OCI-LY7 (cell line): ENCODE results near the gene CALN1. TPM values are rescaled to one million over a fixed set of nuclear protein-coding genes. Genes with fewer than 3 reads are reported as not detected.

Source experiments
- BruUV-seq: library from RNA; stranded (reverse); fragments of 400-500 nt; replicated peaks from 2 replicates; lab custom pipeline; 2021; lab: Mats Ljungman, UMichigan
- CTCF ChIA-PET: fragments of 300-600 bp; sonication (Branson Sonifier 250); formaldehyde crosslinking; loops from one replicate; lab custom pipeline; 2022; ENCODE audit warnings: antibody characterized with exemption; ENCODE audit not compliant: unreplicated experiment; lab: Charles Lee
- POLR2A ChIA-PET: fragments of 300-600 bp; sonication (Branson Sonifier 250); formaldehyde crosslinking; loops from one replicate; lab custom pipeline; 2022; ENCODE audit warnings: antibody characterized with exemption; lab: Charles Lee
- DNase-seq: peaks from one replicate; pipeline ENCODE4 v3.0.0-alpha.2; 2015; ENCODE audit warnings: low spot score
- H2AFZ ChIP-seq: fragments of 200-600 bp; sonication (generic), shearing (Covaris generic); 2 replicates; pipeline ENCODE4 v1.6.1; 2014; ENCODE audit warnings: mild to moderate bottlenecking, antibody characterized with exemption, low read length, moderate library complexity
- H3K27ac ChIP-seq: fragments of 200-600 bp; sonication (generic); 2 replicates; pipeline ENCODE4 v1.5.1; 2014; ENCODE audit warnings: mixed run types, low read depth, mild to moderate bottlenecking, moderate library complexity, low read length, inconsistent platforms; ENCODE audit not compliant: poor library complexity, severe bottlenecking
- H3K36me3 ChIP-seq: fragments of 200-600 bp; sonication (generic); 2 replicates; pipeline ENCODE4 v1.6.1; 2014; ENCODE audit warnings: mild to moderate bottlenecking, antibody characterized with exemption, low read length, moderate library complexity, mixed read lengths; ENCODE audit not compliant: insufficient read depth
- H3K4me1 ChIP-seq: fragments of 200-600 bp; sonication (generic); 2 replicates; pipeline ENCODE4 v1.5.1; 2014; ENCODE audit warnings: mild to moderate bottlenecking, low read length; ENCODE audit not compliant: insufficient read depth, poor library complexity, severe bottlenecking
- H3K4me2 ChIP-seq: fragments of 200-600 bp; sonication (generic); 2 replicates; pipeline ENCODE4 v1.6.1; 2014; ENCODE audit warnings: mild to moderate bottlenecking, low read length
- H3K4me3 ChIP-seq: fragments of 200-600 bp; sonication (generic); 2 replicates; pipeline ENCODE4 v1.5.1; 2014; ENCODE audit warnings: mild to moderate bottlenecking, low read depth, low read length; ENCODE audit not compliant: poor library complexity, severe bottlenecking
- H3K79me2 ChIP-seq: fragments of 200-600 bp; sonication (generic); 2 replicates; pipeline ENCODE4 v1.6.1; 2016; ENCODE audit warnings: low read depth, mild to moderate bottlenecking, low read length, moderate library complexity, mixed read lengths; ENCODE audit not compliant: insufficient read depth
- H3K9me2 ChIP-seq: fragments of 200-600 bp; sonication (generic); 2 replicates; pipeline ENCODE4 v1.6.1; 2016; ENCODE audit warnings: mild to moderate bottlenecking, low read length, mixed read lengths; ENCODE audit not compliant: insufficient read depth
- H3K9me3 ChIP-seq: fragments of 200-600 bp; sonication (generic); 2 replicates; pipeline ENCODE4 v1.6.1; 2014; ENCODE audit warnings: mild to moderate bottlenecking, mixed run types, low read length, mixed read lengths
- H4K20me1 ChIP-seq: fragments of 200-600 bp; sonication (generic); 2 replicates; pipeline ENCODE4 v1.6.1; 2014; ENCODE audit warnings: mild to moderate bottlenecking, antibody characterized with exemption, low read length, moderate library complexity, mixed read lengths; ENCODE audit not compliant: insufficient read depth
- CTCF ChIP-seq: fragments of 200-600 bp; sonication (generic); conservative IDR thresholded peaks from 2 replicates; pipeline ENCODE4 v1.5.1; 2014; ENCODE audit warnings: mild to moderate bottlenecking, antibody characterized with exemption, low read length, moderate library complexity, mixed read lengths
- EZH2phosphoT487 ChIP-seq: fragments of 200-600 bp; sonication (generic); IDR thresholded peaks from 2 replicates; pipeline ENCODE4 v1.6.1; 2018; ENCODE audit warnings: low read depth, borderline replicate concordance, mild to moderate bottlenecking, mixed run types, antibody characterized with exemption, low read length, moderate library complexity, mixed read lengths
- intact Hi-C: fragments of 100-400 bp; cut with micrococcal nuclease; formaldehyde crosslinking; loops from one replicate; pipeline ENCODE4 v1.10.0; 2022; ENCODE audit not compliant: unreplicated experiment
- total RNA-seq, 2 experiments: library from RNA; depleted of rRNA in 1 of 2; stranded (reverse); fragments of >200 nt in 1 of 2; shearing (Covaris generic) in 1 of 2; gene quantifications; 2 replicates each; pipeline ENCODE4 v1.2.3, GENCODE V29; 2014 to 2022

The CALN1 gene
- total RNA-seq, 2 experiments from 2014 or later: not detected

DNA sequence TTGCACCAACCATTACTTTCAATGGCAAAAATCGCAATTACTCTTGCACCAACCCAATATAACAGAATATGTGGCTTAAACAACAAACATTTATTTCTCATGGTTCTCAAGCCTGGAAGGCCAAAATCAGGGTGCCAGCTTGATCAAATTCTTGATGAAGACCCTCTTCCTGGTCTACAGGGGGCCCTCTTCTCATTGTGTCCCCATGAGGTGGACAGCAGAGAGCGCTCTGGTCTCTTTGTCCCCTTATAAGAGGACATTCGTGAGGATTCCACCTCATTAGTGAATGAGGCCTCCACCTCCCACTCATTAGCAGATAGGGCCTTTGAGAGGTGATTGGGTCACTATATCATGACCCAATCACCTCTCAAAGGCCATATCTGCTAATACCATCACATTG is 120.0 kb downstream of the CALN1 start:
- no peak for DNase-seq
- H4K20me1 ChIP-seq: no peaks in the 10 kb centered on the region
- TF ChIP-seq EZH2phosphoT487: no peak
- TF ChIP-seq CTCF: no peak
- intact Hi-C loops: no loop called here
- ChIA-PET CTCF (no interaction called here), POLR2A (interaction anchor here (0.6 kb wide), 1 partner anchor 38 kb away, joined by 3 read pairs; no protein-coding TSS in a partner anchor)
- H3K36me3 ChIP-seq: no peaks in the 10 kb centered on the region
- no peaks in the 10 kb centered on the region for H3K9me3 ChIP-seq
- no peak overlapping the region for H3K4me3 ChIP-seq
- no peak overlapping the region for H2AFZ ChIP-seq
- no peak overlapping the region for H3K27ac ChIP-seq
- no peaks in the 10 kb centered on the region for H3K4me1 ChIP-seq
- H3K4me2 ChIP-seq: no peak overlapping the region
- no peaks in the 10 kb centered on the region for H3K9me2 ChIP-seq
- H3K79me2 ChIP-seq: no peaks in the 10 kb centered on the region
- BruUV-seq: no TSS peak

- CTCF ChIA-PET: no interaction called here
- no peak for DNase-seq
- no peaks in the 10 kb centered on the region for H3K79me2 ChIP-seq
- intact Hi-C loops: no loop called here
- no peaks in the 10 kb centered on the region for H3K36me3 ChIP-seq
- BruUV-seq: no TSS peak
- H4K20me1 ChIP-seq: no peaks in the 10 kb centered on the region
- H3K9me2 ChIP-seq: no peaks in the 10 kb centered on the region
- no peak for TF ChIP-seq EZH2phosphoT487
- no peak for TF ChIP-seq CTCF
- H3K4me1 ChIP-seq: no peaks in the 10 kb centered on the region
- no peak overlapping the region for H3K4me3 ChIP-seq
- H3K27ac ChIP-seq: no peak overlapping the region
- H3K9me3 ChIP-seq: no peaks in the 10 kb centered on the region
- POLR2A ChIA-PET: interaction anchor here (1.4 kb wide), 1 partner anchor 13 kb away, joined by 6 read pairs; no protein-coding TSS in a partner anchor
- no peak overlapping the region for H3K4me2 ChIP-seq
- no peak overlapping the region for H2AFZ ChIP-seq
Measured at GRCh38 chr7:72286519-72286918, 125.6 kb downstream of the CALN1 start.

- H3K9me2 ChIP-seq: no peaks in the 10 kb centered on the region
- H3K9me3 ChIP-seq: no peaks in the 10 kb centered on the region
- no peaks in the 10 kb centered on the region for H4K20me1 ChIP-seq
- no peak overlapping the region for H3K4me2 ChIP-seq
- no peak overlapping the region for H3K4me3 ChIP-seq
- intact Hi-C loops: no loop called here
- ChIA-PET POLR2A (no interaction called here), CTCF (no interaction called here)
- no peak overlapping the region for H2AFZ ChIP-seq
- TF ChIP-seq CTCF (no peak), EZH2phosphoT487 (no peak)
- no peaks in the 10 kb centered on the region for H3K36me3 ChIP-seq
- no peaks in the 10 kb centered on the region for H3K4me1 ChIP-seq
- H3K27ac ChIP-seq: no peak overlapping the region
- no peak for DNase-seq
- no TSS peak for BruUV-seq
- H3K79me2 ChIP-seq: no peaks in the 10 kb centered on the region
Measured at GRCh38 chr7:72283309-72283708, 128.8 kb downstream of the CALN1 start.
